ENCODE results near the gene ARHGAP24.

- TF ChIP-seq CTCF (IDR thresholded peaks at IDR 0.05) (no peak), YY1 (IDR thresholded peaks at IDR 0.05; ENCODE audit: low read depth) (no peak), FOXJ3 (CRISPR knock-in tag; IDR thresholded peaks at IDR 0.05) (no peak), MXI1 (IDR thresholded peaks at IDR 0.05; ENCODE audit: low read depth, low read length) (no peak), RAD21 (IDR thresholded peaks at IDR 0.05; ENCODE audit: low read length) (no peak), POLR2AphosphoS5 (IDR thresholded peaks at IDR 0.05; ENCODE audit: low read depth, low read length) (no peak), EP300 (IDR thresholded peaks at IDR 0.05; ENCODE audit: borderline replicate concordance in 1 of 2, low read depth in 1 of 2, low read length in 1 of 2) (no peak), JUND (IDR thresholded peaks at IDR 0.05) (no peak), NRF1 (IDR thresholded peaks at IDR 0.05; ENCODE audit: low read depth, low read length) (no peak), REST (IDR thresholded peaks at IDR 0.05; ENCODE audit: low read depth, low read length) (no peak), EZH2phosphoT487 (IDR thresholded peaks at IDR 0.05; ENCODE audit: borderline replicate concordance, low read depth) (no peak), SMC3 (IDR thresholded peaks at IDR 0.05; ENCODE audit: low read depth, low read length) (no peak)
These were observed 81.3 kb downstream of the ARHGAP24 start for GRCh38 chr4:85556283-85556682.

Measured in SK-N-SH (cell line).